B cell (primary cell): ENCODE results near the gene FGFR2. TPM values are rescaled to one million over a fixed set of nuclear protein-coding genes. Genes with fewer than 3 reads are reported as not detected.

ENCODE experiments used
- ATAC-seq: fragments of 200-7000 bp; cut with Tn5 transposase; one replicate; pipeline ENCODE4 v1.10.0; 2021; ENCODE audit warnings: low read depth, mild to moderate bottlenecking, moderate number of reproducible peaks, moderate library complexity
- CTCF ChIA-PET: fragments of 350-600 bp; sonication (Branson Sonifier 250); formaldehyde crosslinking; loops from one replicate; lab custom pipeline; 2021; ENCODE audit warnings: antibody characterized with exemption, inconsistent platforms; lab: Charles Lee
- POLR2A ChIA-PET: fragments of 350-600 bp; sonication (Branson Sonifier 250); formaldehyde crosslinking; loops from one replicate; lab custom pipeline; 2021; ENCODE audit warnings: antibody characterized with exemption; lab: Charles Lee
- DNase-seq: peaks from one replicate; pipeline ENCODE4 v3.0.0; 2013
- H2AFZ ChIP-seq: 2 replicates; pipeline ENCODE4 v1.6.1; 2012; ENCODE audit warnings: mild to moderate bottlenecking, low read depth, low read length; ENCODE audit not compliant: insufficient read depth, poor library complexity, severe bottlenecking
- H3K27ac ChIP-seq, 2 donors: 1 replicate in 1 of 2; 2 replicates in 1 of 2; pipeline ENCODE4 v1.5.1; 2012 to 2013; ENCODE audit warnings: low read length in 2 of 2, mild to moderate bottlenecking in 2 of 2, moderate library complexity in 1 of 2
- H3K27me3 ChIP-seq, 4 experiments: fragments of 200-600 bp in 1 of 4; sonication (generic) in 1 of 4; replicated peaks in 1 of 4; 1 replicate in 2 of 4; 2 replicates in 2 of 4; pipeline versions ENCODE4 v1.6.1 to v1.7.0; 2013 to 2016; ENCODE audit warnings: low read length in 3 of 4, mild to moderate bottlenecking in 2 of 4, mixed read lengths in 1 of 4, moderate library complexity in 1 of 4; ENCODE audit not compliant: insufficient read depth in 4 of 4, control insufficient read depth in 3 of 4; ENCODE audit errors: control extremely low read depth in 1 of 4
- H3K36me3 ChIP-seq, 2 experiments: replicated peaks in 1 of 2; 1 replicate in 1 of 2; 2 replicates in 1 of 2; pipeline versions ENCODE4 v1.6.1 to v1.7.1; 2013; ENCODE audit warnings: low read length in 1 of 2; ENCODE audit not compliant: insufficient read depth in 2 of 2, control insufficient read depth in 1 of 2; ENCODE audit errors: control extremely low read depth in 1 of 2, extremely low read depth in 1 of 2
- H3K4me1 ChIP-seq, 2 donors: fragments of 200-600 bp in 1 of 2; sonication (generic) in 1 of 2; 1 replicate in 1 of 2; 2 replicates in 1 of 2; pipeline versions ENCODE4 v1.5.1 to v1.6.1; 2013 to 2017; ENCODE audit warnings: low read length in 2 of 2; ENCODE audit not compliant: control insufficient read depth in 2 of 2, insufficient read depth in 2 of 2
- H3K4me2 ChIP-seq: replicated peaks from 2 replicates; pipeline ENCODE3; 2012; ENCODE audit warnings: mild to moderate bottlenecking, low read depth, low read length; ENCODE audit not compliant: poor library complexity, severe bottlenecking
- H3K4me3 ChIP-seq, 5 experiments: fragments of 200-600 bp in 1 of 5; sonication (generic) in 1 of 5; 1 replicate in 3 of 5; 2 replicates in 2 of 5; pipeline versions ENCODE4 v1.5.1 to v1.7.0; 2011 to 2016; ENCODE audit warnings: low read length in 4 of 5, mild to moderate bottlenecking in 4 of 5, low read depth in 2 of 5, control low read depth in 1 of 5, moderate library complexity in 1 of 5; ENCODE audit not compliant: insufficient read depth in 1 of 5; ENCODE audit errors: control extremely low read depth in 1 of 5, extremely low read depth in 1 of 5
- H3K79me2 ChIP-seq: fragments of 200-600 bp; sonication (generic); one replicate; pipeline ENCODE4 v1.6.0; 2016; ENCODE audit warnings: low read length; ENCODE audit not compliant: control insufficient read depth, insufficient read depth
- H3K9ac ChIP-seq: fragments of 200-600 bp; sonication (generic); 2 replicates; pipeline ENCODE4 v1.6.1; 2017; ENCODE audit warnings: mild to moderate bottlenecking, low read length, moderate library complexity
- H3K9me3 ChIP-seq, 3 donors: one replicate each; pipeline versions ENCODE4 v1.6.1 to v1.7.1; 2013; ENCODE audit warnings: low read length in 2 of 3; ENCODE audit not compliant: control insufficient read depth in 2 of 3, insufficient read depth in 1 of 3; ENCODE audit errors: control extremely low read depth in 1 of 3
- H4K20me1 ChIP-seq: 2 replicates; pipeline ENCODE4 v1.6.0; 2012; ENCODE audit warnings: mild to moderate bottlenecking, low read length; ENCODE audit not compliant: insufficient read depth, control insufficient read depth, poor library complexity, severe bottlenecking
- H3K27ac Mint-ChIP-seq: one replicate; pipeline ENCODE4 v1.8.0; 2021; ENCODE audit warnings: mixed read lengths
- H3K27me3 Mint-ChIP-seq: one replicate; pipeline ENCODE4 v1.8.0; 2021; ENCODE audit warnings: mixed read lengths
- H3K4me1 Mint-ChIP-seq: one replicate; pipeline ENCODE4 v1.8.0; 2021; ENCODE audit warnings: mixed read lengths
- H3K4me3 Mint-ChIP-seq: one replicate; pipeline ENCODE4 v1.8.0; 2021; ENCODE audit warnings: mixed read lengths
- H3K9me3 Mint-ChIP-seq: one replicate; pipeline ENCODE4 v1.8.0; 2022; ENCODE audit warnings: mixed read lengths; ENCODE audit not compliant: insufficient read depth
- CTCF ChIP-seq: fragments of 200-600 bp; IDR thresholded peaks from one replicate; pipeline ENCODE4 v1.8.0; 2022; ENCODE audit warnings: antibody characterized with exemption, mild to moderate bottlenecking
- EZH2 ChIP-seq: IDR thresholded peaks from 2 replicates; pipeline ENCODE4 v1.6.1; 2012; ENCODE audit warnings: borderline replicate concordance, low read depth, mild to moderate bottlenecking, moderate library complexity, low read length; ENCODE audit not compliant: insufficient read depth, poor library complexity, severe bottlenecking
- WGBS: methylation state at CpG from one replicate; pipeline ENCODE4 v1.1.5; 2013; ENCODE audit warnings: missing lambda C conversion rate; ENCODE audit not compliant: insufficient coverage; 5-methylcytosine and 5-hydroxymethylcytosine counted together
- intact Hi-C: fragments of 100-400 bp; cut with micrococcal nuclease; formaldehyde crosslinking; loops from one replicate; pipeline ENCODE4 v1.10.0; 2022
- polyA plus RNA-seq: library from polyadenylated mRNA; depleted of rRNA; stranded (reverse); fragments of >200 nt; gene quantifications from 2 replicates; pipeline ENCODE4 v1.2.3, GENCODE V29; 2012
- total RNA-seq, 2 donors: library from RNA; stranded (reverse); fragments of 120-200 nt in 1 of 2; gene quantifications; 1 replicate in 1 of 2; 2 replicates in 1 of 2; pipeline versions ENCODE4 v1.2.3 to v1.2.4, GENCODE V29; 2013 to 2022

Gene FGFR2
- total and polyA plus RNA-seq, 2 donors (not counting 1 experiment from before 2014, with no cell fraction given), result not detected

GRCh38 chr10:121608469-121609190 lies 10.4 kb upstream of the FGFR2 start:
- H3K9ac ChIP-seq, result no peak overlapping the region
- no peaks in the 10 kb centered on the region for H3K79me2 ChIP-seq
- Mint-ChIP-seq H3K9me3 (no peaks in the 10 kb centered on the region), H3K4me3 (no peak overlapping the region), H3K27ac (no peak overlapping the region), H3K27me3 (peaks cover 37% of the 10 kb centered on the region), H3K4me1 (peaks cover 2% of the 10 kb centered on the region)
- CTCF ChIA-PET, result interaction anchor here (1.0 kb wide), 1 partner anchor 9 kb away, joined by 3 read pairs; no protein-coding TSS in a partner anchor
- H3K36me3 ChIP-seq, result no peaks in the 10 kb centered on the region
- 13% methylated on average over 56 of the region's 59 CpGs for WGBS
- intact Hi-C loops, result no loop called here
- no peaks in the 10 kb centered on the region for H3K4me1 ChIP-seq
- H4K20me1 ChIP-seq, result no peaks in the 10 kb centered on the region
- TF ChIP-seq CTCF (peak; percentile 33), EZH2 (no peak)
- POLR2A ChIA-PET, result no interaction called here
- no peak overlapping the region for H3K4me2 ChIP-seq
- H2AFZ ChIP-seq, result no peak overlapping the region
- peaks cover 0 to 12% (median 2%) of the 10 kb centered on the region in 4 experiments for H3K27me3 ChIP-seq
- peaks cover 0 to 11% (median 0%) of the 10 kb centered on the region in 3 donors for H3K9me3 ChIP-seq
- DNase-seq (no peak), ATAC-seq (no peak)
- no peak overlapping the region for H3K4me3 ChIP-seq
- H3K27ac ChIP-seq, result no peak overlapping the region

GRCh38 chr10:121607310-121608055 lies 9.2 kb upstream of the FGFR2 start:
- H3K36me3 ChIP-seq, result no peaks in the 10 kb centered on the region
- Mint-ChIP-seq H3K9me3 (no peaks in the 10 kb centered on the region), H3K4me3 (no peak overlapping the region), H3K27me3 (peaks cover 37% of the 10 kb centered on the region), H3K27ac (no peak overlapping the region), H3K4me1 (peaks cover 2% of the 10 kb centered on the region)
- no peak overlapping the region for H3K4me2 ChIP-seq
- no peak overlapping the region for H3K9ac ChIP-seq
- WGBS, result 94% methylated on average over 9 of the region's 11 CpGs
- no peak for DNase-seq
- intact Hi-C loops, result no loop called here
- H3K9me3 ChIP-seq, result peaks cover 0 to 7% (median 0%) of the 10 kb centered on the region in 3 donors
- H3K27me3 ChIP-seq, result peaks cover 0 to 12% (median 2%) of the 10 kb centered on the region in 4 experiments
- POLR2A ChIA-PET, result no interaction called here
- H2AFZ ChIP-seq, result no peak overlapping the region
- H3K79me2 ChIP-seq, result no peaks in the 10 kb centered on the region
- no peaks in the 10 kb centered on the region for H4K20me1 ChIP-seq
- no peak for ATAC-seq
- H3K4me3 ChIP-seq, result no peak overlapping the region
- H3K4me1 ChIP-seq, result no peaks in the 10 kb centered on the region
- TF ChIP-seq EZH2, result no peak
- no peak for TF ChIP-seq CTCF
- CTCF ChIA-PET, result no interaction called here
- H3K27ac ChIP-seq, result no peak overlapping the region
